GM23248 (cell line): ENCODE results near the gene SERTAD1.

Experiments used
- EZH2 ChIP-seq: fragments of 200-600 bp; sonication (generic); IDR thresholded peaks from 2 replicates; pipeline ENCODE4 v1.6.1; 2018; ENCODE audit warnings: antibody characterized with exemption, mild to moderate bottlenecking; ENCODE audit not compliant: insufficient read depth, poor library complexity, severe bottlenecking
- EZH2phosphoT487 ChIP-seq: fragments of 200-600 bp; sonication (generic); IDR thresholded peaks from 2 replicates; pipeline ENCODE4 v1.6.1; 2018; ENCODE audit warnings: antibody characterized with exemption, moderate library complexity, mild to moderate bottlenecking, low read depth; ENCODE audit not compliant: insufficient read depth

DNA sequence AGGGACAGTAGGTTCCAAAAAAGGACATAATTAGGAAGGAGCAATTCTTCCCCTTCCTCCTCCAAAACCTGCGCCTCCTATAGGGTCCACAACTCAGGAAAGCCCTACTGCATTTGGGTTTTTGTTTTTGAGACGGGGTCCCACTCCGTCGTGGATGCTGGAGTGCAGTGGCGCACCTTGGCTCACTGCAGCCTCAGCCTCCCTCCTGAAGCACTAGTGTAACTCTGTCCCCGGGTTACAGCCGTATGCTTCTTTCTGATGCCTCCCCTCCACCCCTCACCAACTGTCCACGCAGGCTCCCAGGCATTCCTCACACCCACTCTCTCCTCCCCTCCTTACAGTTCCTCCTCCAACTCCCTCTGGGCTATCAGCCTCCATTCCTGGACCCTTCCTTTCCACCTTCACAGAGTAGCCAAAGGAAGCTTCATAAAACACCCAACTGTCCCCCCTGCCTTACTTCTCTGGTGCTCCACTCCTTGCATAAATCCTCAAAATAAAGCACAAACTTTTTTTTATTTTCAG, 20.5 kb upstream of the SERTAD1 start:
- TF ChIP-seq EZH2phosphoT487: no peak
- TF ChIP-seq EZH2: no peak
